Endothelial cell of umbilical vein (primary cell): ENCODE measurements around the gene IGSF9. TPM values are rescaled to one million over a fixed set of nuclear protein-coding genes. Genes with fewer than 3 reads are reported as not detected.

Experiments used
- BruUV-seq: library from RNA; stranded (reverse); fragments of 400-500 nt; replicated peaks from 2 replicates; lab custom pipeline; 2021; lab: Mats Ljungman, UMichigan
- CTCF ChIA-PET: fragments of 300-600, 350-600 bp; sonication (Branson Sonifier 250); formaldehyde crosslinking; loops from one replicate; lab custom pipeline; 2021; ENCODE audit warnings: antibody characterized with exemption, inconsistent platforms; lab: Charles Lee
- POLR2A ChIA-PET: fragments of 300-600, 350-600 bp; sonication (Branson Sonifier 250); formaldehyde crosslinking; loops from one replicate; lab custom pipeline; 2021; ENCODE audit warnings: antibody characterized with exemption, inconsistent platforms; lab: Charles Lee
- DNase-seq: peaks from one replicate; pipeline ENCODE4 v3.0.0-alpha.2; 2011; ENCODE audit warnings: low read depth, low spot score
- FAIRE-seq: peaks from 2 replicates; lab custom pipeline; 2011; peaks lifted over from hg19 to GRCh38; lab: Jason Lieb, UNC
- H2AFZ ChIP-seq: 2 replicates; pipeline ENCODE4 v1.6.0; 2012; ENCODE audit warnings: low read depth, low read length, control low read depth, inconsistent platforms
- H3K27ac ChIP-seq: 2 replicates; pipeline ENCODE4 v1.5.1; 2011; ENCODE audit warnings: low read depth, mild to moderate bottlenecking, control low read depth, low read length, moderate library complexity; ENCODE audit not compliant: insufficient read depth
- H3K27me3 ChIP-seq, 2 experiments: 2 replicates each; pipeline versions ENCODE4 v1.6.0 to v1.6.1; 2011; ENCODE audit warnings: low read length in 2 of 2, mixed read lengths in 1 of 2; ENCODE audit not compliant: control insufficient read depth in 2 of 2, insufficient read depth in 2 of 2
- H3K36me3 ChIP-seq, 2 experiments: 2 replicates in 1 of 2; 3 replicates in 1 of 2; pipeline ENCODE4 v1.5.1; 2011; ENCODE audit warnings: low read length in 2 of 2, mild to moderate bottlenecking in 1 of 2, moderate library complexity in 1 of 2; ENCODE audit not compliant: control insufficient read depth in 2 of 2, insufficient read depth in 2 of 2; ENCODE audit errors: extremely low read depth in 1 of 2
- H3K4me1 ChIP-seq: 3 replicates; pipeline ENCODE4 v1.5.1; 2011; ENCODE audit warnings: mild to moderate bottlenecking, low read length; ENCODE audit not compliant: control insufficient read depth, insufficient read depth; ENCODE audit errors: extremely low read depth
- H3K4me2 ChIP-seq: 2 replicates; pipeline ENCODE4 v1.6.1; 2011; ENCODE audit warnings: low read length, control low read depth, mixed read lengths; ENCODE audit not compliant: insufficient read depth
- H3K4me3 ChIP-seq, 3 experiments: fragments of 200-600 bp in 1 of 3; sonication (generic), shearing (Covaris generic) in 1 of 3; replicated peaks in 1 of 3; 2 replicates each; pipeline ENCODE4 v1.5.1; 2011 to 2016; ENCODE audit warnings: control low read depth in 3 of 3, low read length in 3 of 3, mild to moderate bottlenecking in 2 of 3, inconsistent platforms in 1 of 3, low read depth in 1 of 3, moderate library complexity in 1 of 3; ENCODE audit not compliant: insufficient read depth in 1 of 3
- H3K79me2 ChIP-seq: 2 replicates; pipeline ENCODE4 v1.6.0; 2012; ENCODE audit warnings: low read length, inconsistent platforms; ENCODE audit not compliant: control insufficient read depth, insufficient read depth
- H3K9ac ChIP-seq: replicated peaks from 2 replicates; pipeline ENCODE3; 2011; ENCODE audit warnings: low read length, control low read depth; ENCODE audit not compliant: insufficient read depth; ENCODE audit errors: extremely low read depth
- H3K9me1 ChIP-seq: replicated peaks from 3 replicates; pipeline ENCODE4 v1.6.0; 2011; ENCODE audit warnings: mild to moderate bottlenecking, low read length; ENCODE audit not compliant: control insufficient read depth, insufficient read depth; ENCODE audit errors: extremely low read depth
- H3K9me3 ChIP-seq: replicated peaks from 2 replicates; pipeline ENCODE4 v1.5.1; 2012; ENCODE audit warnings: low read length, inconsistent platforms; ENCODE audit not compliant: control insufficient read depth, insufficient read depth
- H4K20me1 ChIP-seq: replicated peaks from 2 replicates; pipeline ENCODE3; 2011; ENCODE audit warnings: mild to moderate bottlenecking, low read length; ENCODE audit not compliant: control insufficient read depth, insufficient read depth; ENCODE audit errors: extremely low read depth
- EZH2 ChIP-seq: IDR thresholded peaks from 2 replicates; pipeline ENCODE4 v1.6.1; 2012; ENCODE audit warnings: borderline replicate concordance, low read depth, mild to moderate bottlenecking, moderate library complexity, low read length, inconsistent platforms; ENCODE audit not compliant: severe bottlenecking
- FOS ChIP-seq: IDR thresholded peaks from 2 replicates; pipeline ENCODE4 v1.6.1; 2011; ENCODE audit warnings: mild to moderate bottlenecking, low read length, moderate library complexity, borderline replicate concordance; ENCODE audit not compliant: insufficient read depth
- JUN ChIP-seq: IDR thresholded peaks from 2 replicates; pipeline ENCODE4 v1.6.1; 2011; ENCODE audit warnings: borderline replicate concordance, low read depth; ENCODE audit not compliant: insufficient read length, insufficient read depth
- dilution Hi-C: fragments of 300-500 bp; cut with MboI; formaldehyde crosslinking; loops from one replicate; pipeline ENCODE4 v1.15.0; 2019; ENCODE audit warnings: low sequenced_read_pairs; ENCODE audit not compliant: extremely low pct_ligation_motif_present
- intact Hi-C: fragments of 100-400 bp; cut with micrococcal nuclease; formaldehyde crosslinking; loops from one replicate; pipeline ENCODE4 v1.10.0; 2022
- polyA plus RNA-seq, 4 experiments: library from polyadenylated mRNA; depleted of rRNA in 3 of 4; stranded (reverse) in 3 of 4; unstranded in 1 of 4; fragments of >200 nt; gene quantifications; 2 replicates each; pipeline versions ENCODE4 v1.2.1 to v1.2.3, GENCODE V29; 2011 to 2012; ENCODE audit warnings: missing spikeins in 1 of 4
- total RNA-seq: library from RNA; stranded (reverse); gene quantifications from 2 replicates; pipeline ENCODE4 v1.2.3, GENCODE V29; 2021
- TF ChIP-seq, protein P1 (sequence below), 2 donors: IDR thresholded peaks; 1 replicate in 1 of 2; 2 replicates in 1 of 2; pipeline ENCODE4 v1.5.1; 2011; ENCODE audit warnings: low read length in 2 of 2, mild to moderate bottlenecking in 2 of 2, moderate library complexity in 2 of 2, control low read depth in 1 of 2, inconsistent platforms in 1 of 2, low read depth in 1 of 2; ENCODE audit not compliant: insufficient read depth in 1 of 2; ENCODE audit errors: extremely low read depth in 1 of 2

Gene IGSF9
- total and polyA plus RNA-seq, 2 donors (not counting 3 experiments of a cell fraction or from before 2014, with no cell fraction given), result 0.15 TPM

GRCh38 chr1:159920651-159921050 lies 24.8 kb downstream of the IGSF9 start:
- H4K20me1 ChIP-seq, result no peaks in the 10 kb centered on the region
- CTCF ChIA-PET, result interaction anchor here (1.1 to 7.5 kb wide), 2 partner anchors 29 to 86 kb away, joined by 3 to 71 read pairs; no protein-coding TSS in a partner anchor
- no peak overlapping the region for H2AFZ ChIP-seq
- peaks cover 13 to 27% of the 10 kb centered on the region in 2 experiments for H3K36me3 ChIP-seq
- intact Hi-C loops (loop anchor here (5.0 to 10.0 kb wide), 4 partner anchors 268 to 1906 kb away; no protein-coding TSS in a partner anchor), dilution Hi-C loops (no loop called here)
- no peak overlapping the region for H3K27ac ChIP-seq
- POLR2A ChIA-PET, result no interaction called here
- H3K9me3 ChIP-seq, result no peaks in the 10 kb centered on the region
- FAIRE-seq (no peak), DNase-seq (no peak)
- no peaks in the 10 kb centered on the region for H3K9me1 ChIP-seq
- no peak overlapping the region for H3K4me2 ChIP-seq
- no peak overlapping the region for H3K9ac ChIP-seq
- H3K4me1 ChIP-seq, result peaks cover 38% of the 10 kb centered on the region
- no TSS peak for BruUV-seq
- no peak overlapping the region for H3K4me3 ChIP-seq
- no peak for TF ChIP-seq JUN
- TF ChIP-seq, protein P1, sequence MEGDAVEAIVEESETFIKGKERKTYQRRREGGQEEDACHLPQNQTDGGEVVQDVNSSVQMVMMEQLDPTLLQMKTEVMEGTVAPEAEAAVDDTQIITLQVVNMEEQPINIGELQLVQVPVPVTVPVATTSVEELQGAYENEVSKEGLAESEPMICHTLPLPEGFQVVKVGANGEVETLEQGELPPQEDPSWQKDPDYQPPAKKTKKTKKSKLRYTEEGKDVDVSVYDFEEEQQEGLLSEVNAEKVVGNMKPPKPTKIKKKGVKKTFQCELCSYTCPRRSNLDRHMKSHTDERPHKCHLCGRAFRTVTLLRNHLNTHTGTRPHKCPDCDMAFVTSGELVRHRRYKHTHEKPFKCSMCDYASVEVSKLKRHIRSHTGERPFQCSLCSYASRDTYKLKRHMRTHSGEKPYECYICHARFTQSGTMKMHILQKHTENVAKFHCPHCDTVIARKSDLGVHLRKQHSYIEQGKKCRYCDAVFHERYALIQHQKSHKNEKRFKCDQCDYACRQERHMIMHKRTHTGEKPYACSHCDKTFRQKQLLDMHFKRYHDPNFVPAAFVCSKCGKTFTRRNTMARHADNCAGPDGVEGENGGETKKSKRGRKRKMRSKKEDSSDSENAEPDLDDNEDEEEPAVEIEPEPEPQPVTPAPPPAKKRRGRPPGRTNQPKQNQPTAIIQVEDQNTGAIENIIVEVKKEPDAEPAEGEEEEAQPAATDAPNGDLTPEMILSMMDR (IDR thresholded peaks at IDR 0.05; ENCODE audit: extremely low read depth in 1 of 2, insufficient read depth in 1 of 2, low read depth in 1 of 2, low read length in 2 of 2), result no peak
- no peaks in the 10 kb centered on the region for H3K27me3 ChIP-seq
- H3K79me2 ChIP-seq, result peaks cover 62% of the 10 kb centered on the region

DNA sequence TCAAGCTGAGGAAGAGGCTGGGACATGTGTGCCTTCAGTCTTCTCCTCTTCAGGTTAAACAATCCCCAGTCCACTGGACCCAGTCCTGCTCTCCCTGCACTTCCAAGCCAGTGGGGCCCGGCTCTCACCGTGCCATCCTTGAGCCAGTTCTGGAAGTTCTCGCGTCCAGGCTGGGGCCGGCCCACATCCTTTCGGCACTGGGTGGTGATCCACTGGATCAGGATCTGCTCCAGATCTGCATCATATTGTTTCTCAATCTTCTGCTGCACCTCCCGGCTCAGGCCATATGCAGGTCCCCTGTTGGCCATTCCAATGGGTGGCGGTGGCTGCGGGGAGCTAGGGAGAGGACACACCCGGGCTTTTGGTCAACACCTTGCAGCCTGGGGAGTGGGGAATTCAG lies 25.2 kb downstream of the IGSF9 start:
- no TSS peak for BruUV-seq
- Histone ChIP-seq H3K27me3 (no peaks in the 10 kb centered on the region), H3K4me2 (no peak overlapping the region), H3K4me1 (peaks cover 39% of the 10 kb centered on the region), H3K27ac (no peak overlapping the region), H2AFZ (no peak overlapping the region), H3K36me3 (peaks cover 13 to 27% of the 10 kb centered on the region in 2 experiments), H4K20me1 (no peaks in the 10 kb centered on the region), H3K9me3 (no peaks in the 10 kb centered on the region), H3K79me2 (peaks cover 62% of the 10 kb centered on the region), H3K9me1 (no peaks in the 10 kb centered on the region), H3K9ac (no peak overlapping the region), H3K4me3 (no peak overlapping the region)
- dilution Hi-C loops, result no loop called here
- no peak for TF ChIP-seq FOS
- TF ChIP-seq EZH2, result no peak
- CTCF ChIA-PET, result interaction anchor here (1.1 kb wide), 1 partner anchor 87 kb away, joined by 3 read pairs; no protein-coding TSS in a partner anchor
- POLR2A ChIA-PET, result no interaction called here
- FAIRE-seq (no peak), DNase-seq (no peak)
- intact Hi-C loops, result loop anchor here (5.0 to 10.0 kb wide), 4 partner anchors 268 to 1905 kb away; no protein-coding TSS in a partner anchor
